GM18526 (cell line): Measurements from ENCODE around the gene FMO4.

Source experiments
- POLR2A ChIP-seq: IDR thresholded peaks from 3 replicates; pipeline ENCODE4 v1.6.1; 2011; ENCODE audit not compliant: insufficient read length; ENCODE audit errors: extremely low read depth

Gene FMO4

DNA sequence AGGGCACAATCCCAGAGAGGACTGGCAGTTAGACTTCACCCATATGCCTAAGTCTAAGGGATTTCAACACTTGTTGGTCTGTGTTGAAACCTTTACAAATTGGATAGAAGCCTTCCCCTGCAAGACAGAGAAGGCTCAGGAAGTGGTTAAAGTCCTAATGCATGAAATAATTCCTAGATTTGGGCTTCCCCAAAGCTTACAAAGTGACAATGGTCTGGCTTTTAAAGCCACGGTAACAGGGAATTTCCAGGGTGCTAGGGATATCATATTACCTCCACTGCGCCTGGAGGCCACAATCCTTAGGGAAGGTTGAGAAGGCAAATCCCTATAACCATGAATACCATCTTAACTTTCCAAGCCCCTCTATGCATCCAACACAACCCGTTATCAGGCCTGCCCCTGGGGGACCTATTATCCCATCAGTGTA, 3.3 kb upstream of the FMO4 start:
- no peak for TF ChIP-seq POLR2A

DNA sequence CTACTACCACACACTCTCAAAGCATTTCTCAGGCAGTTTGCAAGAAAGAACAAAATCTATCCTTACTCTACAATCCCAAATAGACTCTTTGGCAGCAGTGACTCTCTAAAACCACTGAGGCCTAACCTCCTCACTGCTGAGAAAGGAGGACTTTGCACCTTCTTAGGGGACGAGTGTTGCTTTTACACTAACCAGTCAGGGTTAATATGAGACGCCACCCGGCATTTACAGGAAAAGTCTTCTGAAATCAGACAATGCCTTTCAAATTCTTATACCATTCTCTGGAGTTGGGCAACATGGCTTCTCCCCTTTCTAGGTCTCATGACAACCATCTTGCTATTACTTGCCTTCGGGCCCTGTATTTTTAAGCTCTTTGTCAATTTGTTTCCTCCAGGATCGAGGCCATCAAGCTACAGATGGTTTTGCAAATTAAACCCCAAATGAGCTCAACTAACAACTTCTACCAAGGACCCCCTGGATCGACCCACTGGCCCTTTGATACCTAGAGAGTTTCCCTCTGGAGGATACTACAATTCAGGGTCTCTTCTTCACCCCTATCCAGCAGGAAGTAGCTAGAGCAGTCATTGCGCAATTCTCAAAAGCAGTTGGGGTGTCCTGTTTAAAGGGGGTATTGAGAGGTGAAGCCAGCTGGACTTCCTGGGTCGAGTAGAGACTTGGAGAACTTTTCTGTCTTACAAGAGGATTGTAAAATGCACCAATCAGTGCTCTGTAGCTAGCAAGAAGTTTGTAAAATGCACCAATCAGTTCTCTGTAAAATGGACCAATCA, 2.0 kb upstream of the FMO4 start:
- no peak for TF ChIP-seq POLR2A

DNA sequence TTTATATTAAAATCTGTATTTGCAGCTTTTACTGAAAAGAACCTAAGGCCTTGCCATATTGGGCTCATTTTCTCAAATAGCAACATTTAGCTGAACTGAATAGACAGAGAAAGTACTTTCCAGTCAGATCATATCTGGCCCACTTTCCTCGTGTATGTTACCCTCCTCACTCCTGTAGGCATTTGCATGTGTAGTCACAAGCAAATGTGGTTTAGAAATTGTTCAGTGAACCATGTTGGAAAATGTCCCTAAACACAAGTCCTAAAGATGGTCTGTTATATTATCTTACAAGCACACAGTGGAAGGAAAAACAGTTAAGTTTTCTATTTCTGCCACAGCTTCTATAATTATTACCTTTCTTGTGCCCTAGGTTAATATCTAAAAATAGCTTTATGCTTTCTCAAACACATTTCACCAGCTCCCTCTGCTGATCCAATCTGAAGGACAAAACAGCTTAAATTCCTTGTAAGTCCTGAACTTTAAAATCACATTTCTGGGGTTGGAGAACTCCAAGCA, 606 bp upstream of the FMO4 start:
- TF ChIP-seq POLR2A: no peak

DNA sequence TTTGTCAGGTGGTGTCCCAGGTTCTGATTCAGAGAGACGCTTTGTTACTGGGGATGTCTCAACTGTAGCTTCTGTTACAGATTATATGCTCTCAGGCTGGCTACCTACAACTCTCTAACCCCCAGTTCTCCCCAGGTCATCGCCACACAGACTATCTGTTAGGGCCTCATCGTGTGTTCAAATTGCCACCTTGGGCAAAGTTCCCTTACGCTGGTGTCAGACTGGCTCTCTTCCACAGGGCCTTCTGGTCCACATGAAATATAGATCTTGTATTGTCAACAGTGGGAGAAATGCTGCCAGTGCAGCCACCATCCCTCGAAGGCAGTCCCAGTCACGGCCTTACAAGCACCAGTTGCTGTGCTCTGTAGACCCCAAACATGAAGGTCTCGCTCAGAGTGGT, 15.3 kb downstream of the FMO4 start:
- no peak for TF ChIP-seq POLR2A

DNA sequence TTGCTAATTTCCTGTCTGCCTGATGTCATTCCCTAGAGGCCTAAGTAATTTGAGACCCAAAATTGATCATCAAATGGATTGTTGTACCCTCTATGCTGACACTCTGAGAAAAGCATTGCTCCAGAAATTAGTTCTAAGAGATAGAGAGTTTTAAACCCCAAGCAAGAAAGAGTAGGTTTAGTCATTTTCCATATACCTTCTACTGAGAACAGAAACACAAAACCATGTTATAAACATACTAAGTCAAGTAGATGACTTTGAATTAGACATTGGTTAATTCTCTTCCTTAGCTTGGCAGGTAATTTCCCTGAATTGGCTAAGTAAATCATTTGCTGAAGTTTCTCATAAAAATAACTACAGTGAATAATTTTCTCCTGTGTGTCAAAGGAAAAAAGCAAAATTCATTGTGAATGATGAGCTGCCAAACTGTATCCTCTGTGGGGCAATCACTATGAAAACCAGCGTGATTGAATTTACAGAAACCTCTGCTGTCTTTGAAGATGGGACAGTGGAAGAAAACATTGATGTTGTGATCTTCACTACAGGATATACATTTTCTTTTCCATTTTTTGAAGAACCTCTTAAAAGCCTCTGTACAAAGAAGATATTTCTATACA, 20.1 kb downstream of the FMO4 start:
- no peak for TF ChIP-seq POLR2A

DNA sequence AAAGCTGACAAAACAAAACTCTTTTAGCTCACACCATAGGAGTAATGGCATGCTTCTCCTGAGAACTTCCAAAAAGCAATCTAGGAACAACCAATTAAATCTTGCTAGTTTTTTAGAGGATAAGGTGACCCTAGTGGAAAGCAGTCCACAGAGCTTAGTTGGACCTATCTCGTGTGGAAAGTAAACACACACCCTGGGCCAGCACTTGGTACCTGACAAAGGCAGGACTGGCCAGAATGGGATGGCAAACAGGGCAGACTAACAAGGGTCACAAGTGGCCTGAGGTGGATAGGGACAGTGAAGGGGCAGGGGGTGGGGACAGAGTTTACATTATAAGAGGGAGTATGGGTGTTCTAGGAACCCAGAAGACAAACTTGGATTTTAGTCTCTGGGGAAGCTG, 22.0 kb downstream of the FMO4 start:
- no peak for TF ChIP-seq POLR2A

DNA sequence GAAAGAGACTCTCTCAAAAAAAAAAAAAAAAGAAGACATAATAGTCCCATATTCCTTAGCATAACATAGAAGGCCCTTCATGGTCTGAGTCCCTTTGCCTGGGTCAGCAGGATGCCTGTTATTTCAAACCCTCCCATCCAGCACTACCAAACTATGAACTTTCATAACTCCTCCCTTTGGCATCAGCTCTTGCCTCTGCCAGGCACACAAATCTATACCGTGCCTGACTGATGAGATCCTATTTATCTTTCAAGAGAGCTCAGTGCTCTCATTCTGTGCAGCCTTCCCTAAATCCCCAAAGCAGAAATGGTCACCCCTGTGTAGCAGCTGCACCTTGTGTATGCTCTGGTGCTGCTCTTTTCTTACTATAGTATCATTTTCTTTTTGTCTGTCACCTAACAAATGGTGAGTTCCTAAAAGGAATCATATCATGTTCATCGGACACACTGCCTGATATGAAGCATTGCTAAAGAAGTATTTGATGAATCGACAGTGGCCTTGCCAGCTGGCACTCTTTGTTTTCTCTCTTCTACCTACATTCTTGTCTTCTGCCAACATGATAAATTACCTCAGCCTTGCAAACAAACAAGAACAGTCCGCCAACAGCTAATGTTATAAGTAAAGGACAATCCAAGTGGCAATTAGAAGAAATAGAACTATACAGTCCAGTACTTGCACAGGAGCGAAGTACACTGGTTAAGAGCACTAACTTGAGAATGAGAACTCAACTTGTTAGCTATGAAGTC, 29.9 kb downstream of the FMO4 start:
- no peak for TF ChIP-seq POLR2A

DNA sequence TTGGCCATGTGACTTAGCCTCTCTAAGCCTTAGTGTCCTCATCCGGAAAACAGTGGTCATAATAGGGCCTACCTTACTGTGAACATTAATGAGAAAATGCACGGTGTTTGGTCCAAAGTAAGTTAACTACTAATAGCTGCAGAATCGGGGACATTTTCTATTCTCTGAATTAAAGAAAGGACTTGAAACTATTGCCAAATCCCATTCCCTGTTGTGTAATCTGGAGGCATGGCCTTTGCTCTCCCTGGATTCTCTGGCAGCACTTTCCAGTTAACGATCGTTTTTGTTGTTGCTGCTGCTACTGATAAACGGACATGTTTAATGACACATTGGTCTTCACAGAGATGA, 30.5 kb downstream of the FMO4 start:
- TF ChIP-seq POLR2A: no peak

DNA sequence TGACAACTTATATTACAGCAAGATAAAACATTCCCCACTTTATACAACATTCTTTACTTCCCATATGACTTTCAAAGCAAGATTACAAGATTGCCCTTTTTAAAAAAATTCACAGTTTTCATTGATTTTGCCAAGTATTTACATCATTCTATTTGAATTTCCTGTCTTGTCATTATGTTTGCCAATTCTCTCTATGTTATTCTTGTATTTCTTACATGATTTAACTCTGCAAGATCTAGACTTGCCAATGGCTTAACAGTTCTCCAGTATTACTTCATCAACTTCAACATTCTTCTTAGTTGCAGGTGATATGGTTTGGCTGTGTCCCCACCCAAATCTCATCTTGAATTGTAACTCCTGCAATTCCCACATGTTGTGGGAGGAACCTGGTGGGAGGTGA, 31.6 kb downstream of the FMO4 start:
- TF ChIP-seq POLR2A: no peak

DNA sequence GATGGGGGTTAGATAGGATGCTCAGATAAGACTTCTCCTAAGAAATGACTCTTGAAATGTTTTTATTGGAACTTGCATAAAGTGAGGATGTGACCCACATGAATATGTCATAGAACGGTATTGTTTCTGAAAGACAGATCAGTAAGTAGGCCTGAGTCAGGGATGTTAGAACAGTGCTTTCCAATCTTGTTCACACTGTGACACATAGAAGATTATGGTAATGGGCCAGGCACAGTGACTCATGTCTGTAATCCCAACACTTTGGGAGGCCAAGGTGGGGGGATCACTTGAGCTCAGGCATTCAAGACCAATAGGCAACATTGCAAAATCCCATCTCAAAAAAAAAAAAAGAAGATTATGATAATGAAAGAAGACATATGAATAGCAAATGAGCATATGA, 32.9 kb downstream of the FMO4 start:
- TF ChIP-seq POLR2A: no peak

DNA sequence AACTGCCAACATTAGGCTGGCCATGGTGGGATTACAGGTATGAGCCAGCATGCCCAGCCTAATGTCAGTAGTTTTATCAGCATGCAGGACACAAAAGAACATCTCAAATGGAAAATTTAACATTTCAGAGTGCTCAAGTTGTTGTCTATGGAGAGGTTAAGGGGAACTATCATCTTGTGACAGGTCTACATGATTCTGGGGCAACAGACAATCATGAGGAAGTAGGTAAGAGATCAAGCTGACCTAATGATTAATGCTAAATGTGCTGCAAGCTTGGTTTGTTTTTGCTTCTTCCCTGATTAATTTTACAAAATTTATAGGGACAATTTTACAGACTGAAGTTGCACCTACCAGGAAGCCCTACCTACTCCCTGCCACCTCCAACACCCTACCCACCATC, 36.6 kb downstream of the FMO4 start:
- no peak for TF ChIP-seq POLR2A

DNA sequence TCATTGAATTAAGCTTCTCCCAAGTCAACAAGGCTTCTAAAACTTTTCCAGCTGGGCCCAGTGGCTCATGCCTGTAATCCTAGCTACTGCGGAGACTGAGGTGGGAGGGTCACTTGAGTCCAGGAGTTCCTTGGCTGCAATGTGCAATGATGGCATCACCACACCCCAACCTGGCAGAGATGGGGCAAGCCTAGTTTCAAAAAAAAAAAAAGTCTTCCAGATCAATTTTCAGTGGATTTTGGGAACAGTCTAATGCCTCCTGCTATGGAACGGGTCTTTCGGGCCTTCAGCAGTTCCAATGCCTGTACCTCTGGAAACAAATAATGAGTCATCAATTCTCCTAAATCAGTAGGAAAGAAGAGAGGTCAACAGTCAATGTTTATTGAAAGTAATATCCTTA, 38.0 kb downstream of the FMO4 start:
- TF ChIP-seq POLR2A: no peak

DNA sequence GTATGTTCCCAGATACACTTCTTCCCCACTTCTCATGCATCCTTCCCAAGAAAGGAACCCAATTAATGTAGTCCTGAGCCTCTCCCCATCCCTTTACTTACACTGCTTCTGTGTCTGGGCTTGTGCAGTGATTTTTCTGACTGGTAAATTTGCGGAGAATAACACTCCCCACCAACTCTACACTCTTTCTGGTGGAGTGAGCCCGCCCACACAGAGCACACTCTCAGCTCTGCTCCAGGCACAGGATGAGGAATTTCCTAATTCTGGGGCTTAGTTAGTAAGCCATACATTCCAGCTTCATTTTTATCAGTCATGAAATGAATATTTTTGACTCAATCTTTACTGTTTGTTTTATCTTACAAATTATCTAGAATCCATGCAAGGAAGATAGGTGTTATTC, 38.6 kb downstream of the FMO4 start:
- TF ChIP-seq POLR2A: no peak

DNA sequence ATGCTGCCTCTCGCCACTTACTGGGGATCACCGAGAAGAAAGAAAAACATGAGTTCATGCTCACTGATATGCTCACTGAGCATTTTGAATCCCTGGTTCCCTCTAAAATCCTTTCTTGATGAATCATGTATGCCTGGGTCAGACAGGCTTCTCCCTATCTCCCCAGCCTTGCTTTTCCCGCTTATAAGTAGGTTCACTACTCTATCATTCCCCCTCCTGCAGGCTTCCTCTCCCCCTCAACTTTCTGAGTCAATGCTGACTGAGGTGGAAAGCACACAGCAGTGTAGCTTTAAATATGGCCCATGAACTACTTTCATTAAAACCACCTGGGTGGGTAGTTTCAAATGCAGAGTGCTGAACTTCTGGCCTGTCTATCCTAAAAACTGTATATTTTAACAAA, 41.7 kb downstream of the FMO4 start:
- no peak for TF ChIP-seq POLR2A

DNA sequence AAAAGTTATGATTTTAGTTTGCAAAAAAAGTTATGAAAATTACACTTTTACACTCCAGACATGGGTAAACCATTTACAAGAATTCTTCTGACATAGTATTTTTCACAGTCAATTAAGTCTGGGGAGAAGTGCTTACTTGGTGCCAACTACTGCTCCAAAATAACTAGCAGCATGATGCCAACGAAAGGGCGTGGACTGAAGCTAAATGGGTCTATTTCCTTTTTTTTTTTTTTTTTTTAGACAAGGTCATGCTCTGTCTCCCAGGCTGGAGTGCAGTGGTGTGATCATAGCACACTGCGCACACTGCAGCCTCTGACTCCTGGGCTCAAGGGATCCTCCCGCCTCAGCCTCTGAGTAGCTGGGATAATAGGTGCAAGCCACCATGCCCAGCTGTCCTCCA, 43.2 kb downstream of the FMO4 start:
- no peak for TF ChIP-seq POLR2A

DNA sequence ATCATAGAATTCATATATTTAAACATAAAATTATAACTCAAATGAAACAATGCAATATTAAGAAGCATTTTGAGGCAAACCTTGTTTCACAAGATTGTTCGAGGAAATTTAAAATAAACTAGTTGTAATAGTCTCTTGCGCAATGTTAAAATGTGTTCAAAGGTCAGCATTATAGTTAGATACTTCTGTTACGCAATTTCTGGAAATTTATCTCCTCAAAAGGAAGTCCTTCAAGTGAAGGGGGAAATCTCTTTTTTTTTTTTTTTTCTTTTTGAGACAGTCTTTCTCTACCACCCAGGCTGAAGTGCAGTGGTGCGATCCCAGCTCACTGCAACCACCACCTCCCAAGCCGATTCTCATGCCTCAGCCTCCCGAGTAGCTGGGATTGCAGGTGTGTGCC, 52.1 kb downstream of the FMO4 start:
- no peak for TF ChIP-seq POLR2A

DNA sequence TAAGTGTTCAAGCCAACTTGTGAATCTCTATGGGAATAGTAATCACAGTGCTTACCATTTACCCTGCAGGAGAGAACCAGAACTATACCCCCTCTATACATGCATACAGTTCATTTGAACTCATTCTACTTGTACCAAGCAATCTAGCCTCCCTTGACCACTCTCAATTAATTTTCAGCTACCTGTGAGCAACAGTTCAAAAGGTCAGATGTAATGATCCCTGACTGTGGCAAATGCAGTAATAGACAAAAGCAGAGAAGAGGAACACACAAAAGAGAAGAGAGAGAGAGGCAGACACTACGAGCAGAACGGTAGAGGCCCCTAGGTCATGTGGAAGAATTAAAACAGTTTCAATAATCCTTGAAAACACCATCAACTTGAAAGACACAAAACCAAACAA, 52.8 kb downstream of the FMO4 start:
- TF ChIP-seq POLR2A: no peak

DNA sequence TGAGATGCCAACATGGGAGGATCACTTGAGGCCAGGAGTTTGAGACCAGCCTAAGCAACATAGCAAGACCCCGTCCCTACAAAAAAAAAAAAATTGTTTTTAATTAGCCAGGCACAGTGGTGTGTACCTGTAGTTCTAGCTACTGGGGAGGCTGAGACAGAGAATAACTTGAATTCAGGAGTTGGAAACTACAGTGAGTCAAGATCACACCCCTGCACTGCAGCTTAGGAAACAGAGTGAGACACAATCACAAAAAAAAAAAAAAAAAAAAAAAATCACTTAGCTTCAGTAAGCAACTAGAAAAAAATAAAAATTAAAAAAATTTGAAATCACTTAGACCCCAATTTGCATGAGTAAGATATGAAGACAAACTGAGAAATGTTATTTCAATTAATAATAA, 53.5 kb downstream of the FMO4 start:
- no peak for TF ChIP-seq POLR2A
